Measurements from ENCODE around the gene SLC33A1.
"Not testable (repeated sequence)": the region's sequence is repeated elsewhere in the genome, so short reads cannot be mapped to it uniquely, and the experiment has no call there.

The SLC33A1 gene

GRCh38 chr3:155861476-155862183, 7.4 kb upstream of the SLC33A1 start:
- DNase-seq, result no peak

DNA sequence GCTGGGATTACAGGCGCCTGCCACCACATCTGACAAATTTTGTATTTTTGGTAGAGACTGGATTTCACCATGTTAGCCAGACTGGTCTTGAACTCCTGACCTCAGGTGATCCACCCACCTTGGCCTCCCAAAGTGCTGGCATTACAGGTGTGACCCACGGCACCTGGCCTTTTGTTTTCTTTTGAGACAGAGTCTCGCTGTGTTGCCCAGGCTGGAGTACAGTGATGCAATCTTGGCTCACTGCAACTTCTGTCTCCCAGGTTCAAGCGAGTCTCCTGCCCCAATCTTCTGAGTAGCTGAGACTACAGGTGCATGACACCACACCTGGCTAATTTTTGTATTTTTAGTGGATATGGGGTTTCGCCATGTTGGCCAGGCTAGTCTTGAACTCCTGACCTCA, 6.2 kb upstream of the SLC33A1 start:
- not testable (repeated sequence) for DNase-seq

- peak; percentile 29 for DNase-seq
These were observed 5.6 kb upstream of the SLC33A1 start for GRCh38 chr3:155859859-155860258.

- DNase-seq, result peak; percentile 29
These were observed 750 bp downstream of the SLC33A1 start for GRCh38 chr3:155853214-155854140.

- no peak for DNase-seq
These were observed 1.9 kb downstream of the SLC33A1 start for GRCh38 chr3:155852341-155852740.

DNA sequence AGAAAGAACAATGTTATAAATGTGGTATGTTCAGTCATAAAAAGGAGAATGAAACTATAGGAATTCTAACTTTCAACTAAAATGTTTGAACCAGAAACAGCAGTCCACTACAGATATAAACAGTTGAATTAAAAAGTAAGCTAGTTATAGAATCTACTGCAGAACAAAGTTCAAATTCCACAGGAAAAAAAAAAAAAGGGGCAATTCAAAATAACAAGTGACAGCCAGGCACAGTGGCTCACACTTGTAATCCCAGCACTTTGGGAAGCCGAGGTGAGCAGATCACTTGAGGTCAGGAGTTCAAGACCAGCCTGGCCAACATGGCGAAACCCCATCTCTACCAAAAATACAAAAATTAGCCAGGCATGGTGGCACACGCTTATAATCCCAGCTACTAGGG, 4.8 kb downstream of the SLC33A1 start:
- not testable (repeated sequence) for DNase-seq

DNA sequence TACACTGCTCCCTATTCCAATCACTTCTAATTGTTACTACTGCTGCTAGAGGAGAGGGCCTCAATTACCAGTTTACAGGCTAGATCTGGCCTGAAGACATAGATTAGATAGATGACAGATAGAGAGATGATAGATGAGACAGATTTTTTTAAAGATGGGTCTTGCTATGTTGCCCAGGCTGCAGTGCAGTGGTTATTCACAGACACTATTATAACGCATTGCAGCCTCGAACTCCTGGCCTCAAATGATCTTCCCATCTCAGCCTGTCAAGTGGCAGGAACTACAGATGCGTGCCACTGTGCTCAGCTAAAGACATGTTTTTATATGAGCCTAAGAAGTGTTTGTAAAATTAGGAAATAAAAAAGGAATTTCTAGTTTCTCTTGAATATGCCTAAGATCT, 6.2 kb downstream of the SLC33A1 start:
- no peak for DNase-seq

DNA sequence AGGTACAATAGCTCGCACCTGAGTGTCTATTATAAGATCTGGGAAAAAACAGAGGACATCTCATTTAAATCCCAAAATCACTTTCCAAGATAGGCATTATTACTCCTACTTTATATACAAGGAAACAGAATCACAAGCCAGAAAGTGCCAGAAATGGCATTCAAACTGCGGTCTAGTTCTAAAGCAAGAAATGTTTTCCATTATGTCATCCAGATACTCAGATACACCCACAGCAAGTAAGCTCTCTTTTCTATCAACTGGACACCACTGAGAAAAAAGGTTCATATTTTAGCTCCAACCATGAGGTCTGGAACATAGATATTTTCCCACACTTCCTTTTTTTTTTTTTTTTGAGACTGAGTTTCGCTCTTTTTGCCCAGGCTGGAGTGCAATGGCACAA, 8.1 kb downstream of the SLC33A1 start:
- no peak for DNase-seq

GRCh38 chr3:155843569-155843968, 10.7 kb downstream of the SLC33A1 start:
- DNase-seq, result no peak

DNA sequence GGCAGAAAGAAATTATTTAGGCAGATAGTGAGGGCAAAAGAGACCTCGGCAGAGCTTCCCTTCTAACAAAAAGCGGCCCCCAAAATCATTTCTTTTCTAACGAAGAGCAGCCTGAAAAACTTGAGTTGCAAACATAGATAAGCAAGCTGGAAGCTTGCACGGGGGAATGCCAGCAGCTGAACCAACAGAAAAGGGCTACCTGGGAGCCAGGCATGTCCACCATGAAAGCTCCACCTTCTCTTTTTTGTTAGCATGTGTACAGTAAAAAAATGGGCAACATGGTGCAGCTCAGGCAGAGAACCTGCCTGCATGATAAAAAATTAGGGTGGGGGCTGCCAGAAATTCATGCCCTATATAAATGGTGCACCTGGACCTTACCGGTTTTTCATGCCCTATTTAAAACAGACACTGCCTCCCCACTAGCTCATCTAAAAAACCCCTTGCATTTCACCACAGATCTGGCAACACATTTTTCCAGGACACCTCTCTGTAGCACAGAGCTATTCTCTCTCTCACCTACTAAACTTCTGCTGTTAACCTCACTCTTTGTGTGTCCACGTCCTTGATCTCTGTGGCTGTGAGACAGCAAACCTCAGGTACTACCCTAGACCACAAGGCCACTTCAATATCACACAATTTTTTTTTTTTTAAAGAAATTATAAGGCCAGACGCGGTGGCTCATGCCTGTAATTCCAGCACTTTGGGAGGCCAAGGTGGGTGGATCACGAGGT, 18.7 kb downstream of the SLC33A1 start:
- DNase-seq, result no peak

DNA sequence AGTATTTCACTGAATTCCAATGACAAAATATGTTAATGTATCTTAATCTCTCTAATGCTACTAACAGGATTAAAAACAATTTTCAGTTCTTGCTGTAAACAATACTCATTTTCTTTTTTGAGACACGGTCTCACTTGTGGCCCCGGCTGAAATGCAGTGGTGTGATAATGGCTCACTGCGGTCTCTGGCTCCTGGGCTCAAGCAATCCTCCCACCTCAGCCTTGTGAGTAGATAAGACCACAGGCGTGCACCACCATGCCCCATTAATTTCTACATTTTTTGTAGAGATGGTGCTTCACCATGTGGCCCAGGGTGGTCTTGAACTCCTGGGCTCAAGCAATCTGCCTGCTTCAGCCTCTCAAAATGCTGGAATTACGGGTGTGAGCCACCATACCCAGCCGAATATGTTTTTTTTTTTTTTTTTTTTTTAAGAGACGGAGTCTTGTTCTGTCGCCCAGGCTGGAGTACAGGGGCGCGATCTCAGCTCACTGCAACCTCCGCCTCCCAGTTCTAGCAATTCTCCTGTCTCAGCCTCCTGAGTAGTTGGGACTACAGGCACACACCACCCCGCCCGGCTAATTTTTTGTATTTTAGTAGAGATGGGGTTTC, 25.6 kb downstream of the SLC33A1 start:
- DNase-seq, result not testable (repeated sequence)

- DNase-seq, result no peak
These were observed 39.1 kb downstream of the SLC33A1 start for GRCh38 chr3:155815030-155815545.

GRCh38 chr3:155813224-155813623, 41.0 kb downstream of the SLC33A1 start:
- DNase-seq, result not testable (repeated sequence)

DNA sequence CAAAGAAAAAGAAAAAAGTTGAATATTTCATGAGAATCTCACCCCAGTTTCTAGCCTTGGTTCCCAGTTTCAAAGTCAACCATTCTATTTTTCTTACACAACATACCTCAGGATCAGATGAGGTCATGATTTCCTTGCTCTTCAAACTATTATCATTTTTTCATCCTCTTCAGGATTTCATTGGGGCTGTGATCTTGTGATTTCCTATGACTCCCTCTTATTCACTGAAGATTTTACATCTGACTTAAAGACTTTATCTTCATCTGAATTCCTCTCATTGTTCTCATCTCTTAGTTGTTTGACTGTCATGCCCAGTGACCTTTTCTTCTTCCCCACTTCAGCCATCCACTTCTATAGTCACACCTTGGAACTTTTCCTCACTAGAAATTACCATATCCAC, 45.0 kb downstream of the SLC33A1 start:
- DNase-seq, result no peak

- DNase-seq, result no peak
These were observed 46.4 kb downstream of the SLC33A1 start for GRCh38 chr3:155807823-155808222.

DNA sequence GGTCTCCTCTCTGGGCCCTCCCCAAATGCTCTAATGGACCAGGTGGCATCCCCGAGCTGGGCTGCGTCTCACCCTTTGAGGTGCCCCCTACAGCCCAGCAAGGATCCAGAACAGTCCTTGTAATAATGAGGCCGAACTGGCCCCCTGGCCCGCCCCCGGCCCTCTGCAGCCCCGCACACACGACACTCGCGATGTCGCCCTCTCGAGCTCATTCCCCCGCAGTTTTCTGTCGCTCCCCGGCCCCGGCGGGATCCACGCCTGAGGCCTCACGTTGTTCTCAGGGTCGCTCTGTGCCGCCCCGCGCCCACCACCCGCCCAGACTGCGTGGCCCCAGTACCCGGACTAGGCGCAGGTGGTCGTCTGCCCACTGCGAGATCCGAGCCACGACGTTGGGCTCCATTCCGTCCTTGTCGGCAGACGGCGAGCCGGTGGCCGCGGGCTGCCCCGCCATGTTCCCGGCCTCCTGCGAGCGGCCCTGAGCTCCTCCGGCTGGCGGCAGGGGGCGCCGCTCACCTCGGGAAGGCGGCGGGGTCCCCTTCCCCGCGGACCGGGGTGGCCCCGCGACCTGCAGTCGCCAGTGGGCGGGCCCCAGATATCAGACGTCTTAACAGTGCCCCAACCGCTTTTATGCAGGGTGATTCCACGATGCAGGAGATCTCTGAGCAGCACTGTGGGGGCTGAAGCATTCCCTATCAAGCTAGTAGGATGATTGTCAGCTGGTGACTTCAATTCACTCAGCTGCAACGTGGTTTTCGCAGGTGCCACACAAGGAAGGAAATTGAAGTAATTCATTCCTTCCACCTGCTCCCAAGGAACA, 48.2 kb downstream of the SLC33A1 start, which contains the start of gene C3orf33:
Gene C3orf33, minus strand, starts transcription at position 477 of the 817 bp plus-strand sequence. Its CDS starts 26 bp downstream, at position 451.
- DNase-seq, result peak; percentile 82

DNA sequence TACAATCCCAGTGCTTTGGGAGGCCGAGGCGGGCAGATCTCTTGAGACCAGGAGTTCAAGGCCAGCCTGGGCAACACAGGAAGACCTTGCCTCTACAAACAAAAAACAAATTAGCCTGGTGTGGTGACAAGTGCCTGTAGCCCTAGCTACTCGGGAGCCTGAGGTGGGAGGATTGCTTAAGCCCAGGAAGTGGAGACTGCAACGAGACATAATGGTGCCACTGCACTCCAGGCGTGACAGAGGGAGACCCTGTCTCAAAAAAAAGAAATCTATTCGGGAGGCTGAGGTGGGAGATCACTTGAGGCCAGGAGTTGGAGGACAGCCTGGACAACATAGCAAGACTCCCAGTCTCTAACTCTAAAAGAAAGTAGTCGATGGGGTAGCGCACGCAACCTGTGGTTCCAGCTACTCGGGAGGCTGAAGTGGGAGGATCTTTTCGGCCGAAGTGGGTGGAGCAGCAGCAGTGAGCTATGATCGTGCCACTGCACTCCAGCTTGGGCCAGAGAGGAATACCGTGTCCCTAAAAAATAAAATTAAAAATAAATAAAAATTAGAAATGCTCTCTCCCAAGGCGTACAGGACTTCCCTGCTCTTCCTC, 48.9 kb downstream of the SLC33A1 start:
- peak; percentile 39 for DNase-seq

DNA sequence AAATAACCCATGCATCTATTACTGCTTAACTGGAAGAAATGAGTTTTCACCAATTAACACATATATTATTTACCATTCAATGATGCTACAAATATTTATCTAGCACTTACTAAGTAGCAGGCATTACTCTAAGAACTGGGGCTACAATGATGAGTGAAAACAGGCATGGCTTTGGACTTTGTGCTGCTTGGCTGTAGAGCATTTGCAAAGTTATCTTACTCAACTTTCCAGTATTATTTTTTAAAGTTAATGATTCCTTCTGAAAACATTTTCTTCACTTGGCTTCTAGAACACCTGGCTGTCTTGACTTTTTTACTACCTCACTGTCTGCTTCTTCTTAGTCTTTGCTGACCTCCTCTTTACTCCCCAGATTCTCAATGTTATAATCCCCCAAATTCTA, 49.9 kb downstream of the SLC33A1 start:
- no peak for DNase-seq

- no peak for DNase-seq
These were observed 61.7 kb downstream of the SLC33A1 start for GRCh38 chr3:155792532-155792931.

GRCh38 chr3:155791190-155791589, 63.0 kb downstream of the SLC33A1 start:
- no peak for DNase-seq

DNA sequence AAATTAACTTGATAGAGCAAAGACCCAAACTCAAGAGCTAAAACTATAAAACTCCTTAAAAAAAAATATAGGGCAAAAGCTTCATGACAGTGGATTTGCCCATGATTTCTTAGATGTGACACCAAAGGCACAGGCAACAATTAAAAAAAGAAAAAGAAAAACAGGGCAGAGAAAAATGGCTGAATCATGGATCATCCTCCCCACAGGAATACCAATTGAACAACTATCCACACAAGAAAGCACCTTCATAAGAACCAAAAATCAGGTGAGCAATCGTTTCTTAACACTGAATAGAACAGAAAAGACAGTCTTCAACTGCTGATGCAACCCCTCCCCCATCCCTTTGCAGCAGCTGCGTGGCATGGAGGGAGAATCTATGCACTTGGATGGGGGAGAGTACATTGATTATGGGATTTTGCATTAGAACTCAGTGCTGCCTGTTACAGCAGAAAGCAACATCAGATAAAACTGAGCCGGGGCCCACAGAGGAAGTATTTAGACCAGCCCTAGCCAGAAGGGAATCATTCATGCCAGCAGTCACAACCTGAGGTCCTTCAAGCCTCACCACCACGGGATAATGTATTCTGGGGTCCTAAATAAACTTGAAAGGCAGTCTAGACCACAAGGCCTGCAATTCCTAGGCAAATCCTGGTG, 63.8 kb downstream of the SLC33A1 start:
- no peak for DNase-seq

Measured in CD4-positive, alpha-beta T cell treated with Interleukin-21 for 1 hour (primary cell).